Prostate gland (tissue), 2 donors: ENCODE results near the gene THBS1.

Source experiments
- CTCF ChIP-seq, 4 experiments: fragments of 200-600 bp in 2 of 4; fragments of 450-650 bp in 2 of 4; sonication (generic) in 2 of 4; IDR thresholded peaks; 1 replicate in 3 of 4; 2 replicates in 1 of 4; pipeline ENCODE4 v1.5.1; 2016 to 2019; ENCODE audit warnings: antibody characterized with exemption in 4 of 4, mild to moderate bottlenecking in 2 of 4, moderate library complexity in 2 of 4
- POLR2A ChIP-seq: fragments of 450-650 bp; IDR thresholded peaks from one replicate; pipeline ENCODE4 v1.6.1; 2016; ENCODE audit warnings: antibody characterized with exemption, mild to moderate bottlenecking

- no peak for TF ChIP-seq CTCF (IDR thresholded peaks at IDR 0.05)
- no peak for TF ChIP-seq POLR2A
Measured at GRCh38 chr15:39643727-39644126, 62.8 kb downstream of the THBS1 start.
